Measurements from ENCODE around the gene CARMIL1.

Gene CARMIL1

DNA sequence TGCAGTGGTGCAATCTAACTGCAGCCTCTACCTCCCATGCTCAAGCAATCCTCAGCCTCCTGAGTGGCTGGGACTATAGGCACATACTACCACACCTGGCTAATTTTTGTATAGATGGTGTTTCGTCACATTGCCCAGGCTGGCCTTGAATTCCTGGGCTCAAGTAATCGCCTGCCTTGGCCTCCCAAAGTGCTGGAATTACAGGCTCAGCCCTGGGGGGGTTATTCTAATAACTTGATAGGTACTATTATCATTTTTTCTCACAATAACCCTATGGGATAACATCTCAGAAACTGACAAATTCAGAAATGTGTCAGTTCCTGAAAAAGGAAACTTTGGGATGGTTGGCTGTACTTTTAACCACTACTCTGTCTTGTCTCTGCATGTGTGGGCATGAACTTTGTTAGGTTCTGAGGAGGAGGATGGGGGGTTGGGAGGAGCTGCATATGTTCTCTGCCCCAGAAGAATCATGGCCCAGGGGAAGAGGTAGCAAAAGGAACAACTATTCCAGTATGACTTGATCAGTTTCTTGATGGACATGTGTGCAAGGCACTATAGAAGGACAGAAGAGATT is 169.9 kb downstream of the CARMIL1 start:
- peaks cover 0 to 2% of the 10 kb centered on the region in 2 experiments for H3K36me3 ChIP-seq (ENCODE audit: control insufficient read depth in 1 of 2, insufficient read depth in 2 of 2, low read length in 2 of 2)
- no peak overlapping the region for H2AK5ac ChIP-seq (ENCODE audit: low read length)
- no peaks in the 10 kb centered on the region for H3K79me2 ChIP-seq (ENCODE audit: control insufficient read depth, insufficient read depth, low read length, poor library complexity)
- WGBS (ENCODE audit: extremely low coverage, insufficient coverage, insufficient read length) = no CpG with 5 or more reads among the region's 2 CpGs
- no peaks in the 10 kb centered on the region for H3K27me3 ChIP-seq (ENCODE audit: insufficient read depth, low read length)
- no peaks in the 10 kb centered on the region for H3K79me1 ChIP-seq (ENCODE audit: low read length)
- H2AFZ ChIP-seq (ENCODE audit: insufficient read depth, low read length, poor library complexity) = no peak overlapping the region
- H4K8ac ChIP-seq (ENCODE audit: low read depth, low read length) = no peak overlapping the region
- H3K23ac ChIP-seq (ENCODE audit: low read length) = no peak overlapping the region
- H3K18ac ChIP-seq (ENCODE audit: low read length) = peak overlapping the region; percentile 39
- H3K27ac ChIP-seq (ENCODE audit: low read depth, low read length) = no peak overlapping the region
- H3K9ac ChIP-seq (ENCODE audit: low read length) = no peak overlapping the region
- H3K4me3 ChIP-seq (ENCODE audit: low read depth, low read length) = no peak overlapping the region
- no peak overlapping the region for H3K4ac ChIP-seq (ENCODE audit: low read depth, low read length)
- peak overlapping the region; percentile 47 for H4K91ac ChIP-seq (ENCODE audit: low read depth, low read length)
- no peak overlapping the region for H2BK120ac ChIP-seq (ENCODE audit: insufficient read depth, low read length, poor library complexity)
- peaks cover 2% of the 10 kb centered on the region in 2 experiments for H3K4me1 ChIP-seq (ENCODE audit: control insufficient read depth in 1 of 2, insufficient read depth in 2 of 2, low read length in 2 of 2)
- DNase-seq = peak in 1 of 2 donors; percentile 2
- H2BK12ac ChIP-seq (ENCODE audit: low read length) = peak overlapping the region; percentile 63
- H3K4me2 ChIP-seq (ENCODE audit: low read length) = no peak overlapping the region
- H3K9me3 ChIP-seq (ENCODE audit: insufficient read depth, low read depth, low read length) = no peaks in the 10 kb centered on the region
- no peak overlapping the region for H3K14ac ChIP-seq (ENCODE audit: low read length)
- H4K12ac ChIP-seq (ENCODE audit: low read depth, low read length) = no peak overlapping the region
- H2BK5ac ChIP-seq (ENCODE audit: low read depth, low read length, poor library complexity) = peak overlapping the region; percentile 55

DNA sequence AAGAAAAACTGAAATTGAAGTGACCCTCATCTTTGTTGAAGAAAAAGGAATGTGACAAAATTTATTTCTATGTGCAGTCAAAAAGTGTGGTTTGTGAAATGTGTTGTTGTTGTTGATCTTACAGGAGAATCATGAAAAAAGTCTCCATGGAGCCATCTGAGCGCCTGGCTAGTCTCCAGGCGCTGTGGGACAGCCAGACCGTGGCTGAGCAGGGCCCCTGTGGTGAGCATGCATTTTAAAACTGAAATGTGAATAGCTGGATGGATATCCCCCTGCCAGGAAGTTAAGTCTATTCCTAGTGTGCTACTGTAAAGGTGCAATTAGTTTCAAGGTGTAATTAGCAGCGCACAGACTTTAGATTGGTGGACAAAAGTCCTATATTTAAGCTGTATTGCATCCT is 170.6 kb downstream of the CARMIL1 start:
- Histone ChIP-seq H2AFZ (ENCODE audit: insufficient read depth, low read length, poor library complexity) (no peak overlapping the region), H3K27ac (ENCODE audit: low read depth, low read length) (no peak overlapping the region), H3K79me1 (ENCODE audit: low read length) (no peaks in the 10 kb centered on the region), H2BK12ac (ENCODE audit: low read length) (no peak overlapping the region), H3K36me3 (ENCODE audit: control insufficient read depth in 1 of 2, insufficient read depth in 2 of 2, low read length in 2 of 2) (peaks cover 0 to 2% of the 10 kb centered on the region in 2 experiments), H3K9ac (ENCODE audit: low read length) (no peak overlapping the region), H3K4me3 (ENCODE audit: low read depth, low read length) (no peak overlapping the region), H2BK120ac (ENCODE audit: insufficient read depth, low read length, poor library complexity) (no peak overlapping the region), H3K4me2 (ENCODE audit: low read length) (no peak overlapping the region), H4K8ac (ENCODE audit: low read depth, low read length) (no peak overlapping the region), H3K4ac (ENCODE audit: low read depth, low read length) (no peak overlapping the region), H4K91ac (ENCODE audit: low read depth, low read length) (no peak overlapping the region), H3K27me3 (ENCODE audit: insufficient read depth, low read length) (no peaks in the 10 kb centered on the region), H2BK5ac (ENCODE audit: low read depth, low read length, poor library complexity) (no peak overlapping the region), H3K14ac (ENCODE audit: low read length) (no peak overlapping the region), H3K23ac (ENCODE audit: low read length) (no peak overlapping the region), H2AK5ac (ENCODE audit: low read length) (no peak overlapping the region), H3K18ac (ENCODE audit: low read length) (no peak overlapping the region), H3K79me2 (ENCODE audit: control insufficient read depth, insufficient read depth, low read length, poor library complexity) (no peaks in the 10 kb centered on the region), H3K9me3 (ENCODE audit: insufficient read depth, low read depth, low read length) (no peaks in the 10 kb centered on the region), H3K4me1 (ENCODE audit: control insufficient read depth in 1 of 2, insufficient read depth in 2 of 2, low read length in 2 of 2) (peaks cover 2% of the 10 kb centered on the region in 2 experiments), H4K12ac (ENCODE audit: low read depth, low read length) (no peak overlapping the region)
- no peak for DNase-seq
- no CpG with 5 or more reads among the region's 4 CpGs for WGBS (ENCODE audit: extremely low coverage, insufficient coverage, insufficient read length)

DNA sequence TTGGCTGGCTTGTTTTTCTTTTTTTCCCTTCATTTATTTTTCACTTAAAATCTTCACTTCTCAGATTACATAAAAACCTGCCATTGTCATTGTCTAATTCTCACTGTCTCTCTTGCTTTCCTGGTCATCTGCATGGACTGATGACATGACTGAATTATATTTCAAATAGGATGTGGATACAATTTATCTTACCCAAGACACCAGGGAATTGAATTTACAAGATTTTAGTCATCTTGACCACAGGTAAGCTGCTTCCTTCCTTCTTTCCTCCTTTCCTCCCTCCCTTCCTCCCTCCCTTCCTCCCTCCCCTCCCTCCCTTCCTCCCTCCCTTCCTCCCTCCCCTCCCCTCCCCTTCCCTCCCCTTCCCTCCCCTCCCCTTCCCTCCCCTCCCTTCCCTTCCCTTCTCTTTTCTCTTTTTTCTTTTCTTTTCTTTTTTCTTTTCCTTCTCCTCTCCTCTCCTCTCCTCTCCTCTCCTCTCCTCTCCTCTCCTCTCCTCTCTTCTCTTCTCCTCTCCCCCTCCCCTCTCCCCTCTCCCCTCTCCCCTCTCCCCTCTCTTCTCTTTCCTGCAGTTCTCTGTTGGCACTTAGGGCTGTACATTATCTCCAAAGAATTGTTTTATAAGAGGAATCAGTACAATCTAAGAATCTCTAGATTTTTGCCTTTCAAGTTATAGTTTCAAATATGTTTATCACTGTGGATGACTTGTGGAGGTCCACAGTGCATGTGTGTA is 171.5 kb downstream of the CARMIL1 start:
- H3K14ac ChIP-seq (ENCODE audit: low read length) = no peak overlapping the region
- H3K36me3 ChIP-seq (ENCODE audit: control insufficient read depth in 1 of 2, insufficient read depth in 2 of 2, low read length in 2 of 2) = no peaks in the 10 kb centered on the region
- no peak for DNase-seq
- no peak overlapping the region for H3K9ac ChIP-seq (ENCODE audit: low read length)
- no peak overlapping the region for H4K8ac ChIP-seq (ENCODE audit: low read depth, low read length)
- H3K27me3 ChIP-seq (ENCODE audit: insufficient read depth, low read length) = no peaks in the 10 kb centered on the region
- no peak overlapping the region for H4K12ac ChIP-seq (ENCODE audit: low read depth, low read length)
- no peak overlapping the region for H3K4ac ChIP-seq (ENCODE audit: low read depth, low read length)
- H3K18ac ChIP-seq (ENCODE audit: low read length) = no peak overlapping the region
- H3K4me3 ChIP-seq (ENCODE audit: low read depth, low read length) = no peak overlapping the region
- H2BK120ac ChIP-seq (ENCODE audit: insufficient read depth, low read length, poor library complexity) = no peak overlapping the region
- H3K27ac ChIP-seq (ENCODE audit: low read depth, low read length) = no peak overlapping the region
- H2AK5ac ChIP-seq (ENCODE audit: low read length) = no peak overlapping the region
- H3K23ac ChIP-seq (ENCODE audit: low read length) = no peak overlapping the region
- H2AFZ ChIP-seq (ENCODE audit: insufficient read depth, low read length, poor library complexity) = no peak overlapping the region
- H3K79me2 ChIP-seq (ENCODE audit: control insufficient read depth, insufficient read depth, low read length, poor library complexity) = no peaks in the 10 kb centered on the region
- no peak overlapping the region for H2BK12ac ChIP-seq (ENCODE audit: low read length)
- H2BK5ac ChIP-seq (ENCODE audit: low read depth, low read length, poor library complexity) = no peak overlapping the region
- H3K4me2 ChIP-seq (ENCODE audit: low read length) = no peak overlapping the region
- no peak overlapping the region for H4K91ac ChIP-seq (ENCODE audit: low read depth, low read length)
- H3K9me3 ChIP-seq (ENCODE audit: insufficient read depth, low read depth, low read length) = no peaks in the 10 kb centered on the region
- H3K79me1 ChIP-seq (ENCODE audit: low read length) = no peaks in the 10 kb centered on the region
- H3K4me1 ChIP-seq (ENCODE audit: control insufficient read depth in 1 of 2, insufficient read depth in 2 of 2, low read length in 2 of 2) = peaks cover 2% of the 10 kb centered on the region in 2 experiments

DNA sequence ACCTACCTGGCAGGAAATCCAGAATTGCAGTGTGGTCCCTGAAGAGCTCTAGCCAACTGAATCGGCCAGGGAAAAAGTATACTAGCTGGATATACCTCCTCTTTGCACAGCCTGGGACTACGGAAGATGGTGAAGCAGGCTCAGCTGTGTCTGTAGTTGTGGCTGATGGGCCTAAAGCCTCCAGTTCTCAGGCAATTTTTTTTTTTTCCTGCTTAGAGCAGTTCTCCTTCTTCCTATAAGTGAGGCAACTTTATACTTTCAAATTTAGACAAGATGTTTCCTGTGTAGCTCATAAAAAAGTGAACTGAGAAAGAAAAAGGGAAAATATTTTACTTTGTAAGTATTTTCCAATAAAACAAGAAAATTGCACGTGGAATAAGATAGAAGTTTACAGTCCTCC is 172.9 kb downstream of the CARMIL1 start:
- Histone ChIP-seq H3K27me3 (ENCODE audit: insufficient read depth, low read length) (no peaks in the 10 kb centered on the region), H4K12ac (ENCODE audit: low read depth, low read length) (no peak overlapping the region), H2BK5ac (ENCODE audit: low read depth, low read length, poor library complexity) (no peak overlapping the region), H4K8ac (ENCODE audit: low read depth, low read length) (no peak overlapping the region), H3K14ac (ENCODE audit: low read length) (no peak overlapping the region), H3K27ac (ENCODE audit: low read depth, low read length) (no peak overlapping the region), H3K4me2 (ENCODE audit: low read length) (no peak overlapping the region), H3K9ac (ENCODE audit: low read length) (no peak overlapping the region), H2AK5ac (ENCODE audit: low read length) (no peak overlapping the region), H2BK12ac (ENCODE audit: low read length) (no peak overlapping the region), H3K79me1 (ENCODE audit: low read length) (no peaks in the 10 kb centered on the region), H3K23ac (ENCODE audit: low read length) (no peak overlapping the region), H3K36me3 (ENCODE audit: control insufficient read depth in 1 of 2, insufficient read depth in 2 of 2, low read length in 2 of 2) (peaks cover 0 to 4% of the 10 kb centered on the region in 2 experiments), H3K4me1 (ENCODE audit: control insufficient read depth in 1 of 2, insufficient read depth in 2 of 2, low read length in 2 of 2) (peaks cover 2% of the 10 kb centered on the region in 2 experiments), H3K18ac (ENCODE audit: low read length) (no peak overlapping the region), H4K91ac (ENCODE audit: low read depth, low read length) (no peak overlapping the region), H3K79me2 (ENCODE audit: control insufficient read depth, insufficient read depth, low read length, poor library complexity) (no peaks in the 10 kb centered on the region), H3K4me3 (ENCODE audit: low read depth, low read length) (no peak overlapping the region), H3K9me3 (ENCODE audit: insufficient read depth, low read depth, low read length) (no peaks in the 10 kb centered on the region), H3K4ac (ENCODE audit: low read depth, low read length) (no peak overlapping the region), H2BK120ac (ENCODE audit: insufficient read depth, low read length, poor library complexity) (no peak overlapping the region), H2AFZ (ENCODE audit: insufficient read depth, low read length, poor library complexity) (no peak overlapping the region)
- DNase-seq = no peak
- no CpG with 5 or more reads among the region's 3 CpGs for WGBS (ENCODE audit: extremely low coverage, insufficient coverage, insufficient read length)
